PC-9 (cell line): ENCODE measurements around the gene SEPTIN6. TPM values are rescaled to one million over a fixed set of nuclear protein-coding genes. Genes with fewer than 3 reads are reported as not detected.

Experiments used
- BruUV-seq: library from RNA; stranded (reverse); fragments of 400-500 nt; replicated peaks from 2 replicates; lab custom pipeline; 2021; lab: Mats Ljungman, UMichigan
- CTCF ChIA-PET: fragments of 300-600 bp; sonication (Branson Sonifier 250); formaldehyde crosslinking; loops from one replicate; lab custom pipeline; 2022; ENCODE audit warnings: antibody characterized with exemption; lab: Charles Lee
- POLR2A ChIA-PET: fragments of 300-600 bp; sonication (Branson Sonifier 250); formaldehyde crosslinking; loops from one replicate; lab custom pipeline; 2022; ENCODE audit warnings: antibody characterized with exemption; ENCODE audit not compliant: unreplicated experiment; lab: Charles Lee
- DNase-seq, 2 experiments: peaks; one replicate each; pipeline versions ENCODE4 v3.0.0 to v3.0.0-alpha.2; 2015 to 2022; ENCODE audit warnings: mixed read lengths in 1 of 2
- H2AFZ ChIP-seq: fragments of 200-600 bp; sonication (generic); 2 replicates; pipeline ENCODE4 v1.8.1; 2017; ENCODE audit warnings: antibody characterized with exemption
- H3F3A ChIP-seq: fragments of 200-600 bp; sonication (generic); 2 replicates; pipeline ENCODE4 v1.8.1; 2017; ENCODE audit warnings: antibody characterized with exemption, mild to moderate bottlenecking, low read depth; ENCODE audit not compliant: insufficient read depth
- H3K27ac ChIP-seq: fragments of 200-600 bp; sonication (generic); 2 replicates; pipeline ENCODE4 v1.6.1; 2016; ENCODE audit warnings: mixed run types
- H3K27me3 ChIP-seq: fragments of 200-600 bp; sonication (generic); 2 replicates; pipeline ENCODE4 v1.6.1; 2016; ENCODE audit warnings: low read depth, mixed run types; ENCODE audit not compliant: insufficient read depth
- H3K36me3 ChIP-seq: fragments of 200-600 bp; sonication (generic); 2 replicates; pipeline ENCODE4 v1.6.1; 2016; ENCODE audit warnings: low read depth, mixed run types
- H3K4me1 ChIP-seq: fragments of 200-600 bp; sonication (generic); replicated peaks from 2 replicates; pipeline ENCODE4 v1.6.1; 2016; ENCODE audit warnings: mixed run types; ENCODE audit not compliant: insufficient read depth
- H3K4me2 ChIP-seq: fragments of 200-600 bp; sonication (generic); 2 replicates; pipeline ENCODE4 v1.6.1; 2017; ENCODE audit warnings: mixed run types
- H3K4me3 ChIP-seq: fragments of 200-600 bp; sonication (generic); 2 replicates; pipeline ENCODE4 v1.6.1; 2016; ENCODE audit warnings: mixed run types
- H3K79me2 ChIP-seq: fragments of 200-600 bp; sonication (generic); 2 replicates; pipeline ENCODE4 v1.6.1; 2017; ENCODE audit warnings: low read depth, mixed run types
- H3K9me2 ChIP-seq: fragments of 200-600 bp; sonication (generic); 2 replicates; pipeline ENCODE4 v1.8.1; 2017; ENCODE audit warnings: mild to moderate bottlenecking; ENCODE audit not compliant: insufficient read depth
- H3K9me3 ChIP-seq: fragments of 200-600 bp; sonication (generic); 2 replicates; pipeline ENCODE4 v1.8.1; 2016; ENCODE audit warnings: low read depth; ENCODE audit not compliant: insufficient read depth
- H4K20me1 ChIP-seq: fragments of 200-600 bp; sonication (generic); 2 replicates; pipeline ENCODE4 v1.8.1; 2017; ENCODE audit not compliant: insufficient read depth
- EZH2 ChIP-seq: fragments of 200-600 bp; sonication (generic); IDR thresholded peaks from 2 replicates; pipeline ENCODE4 v1.8.0; 2017; ENCODE audit warnings: antibody characterized with exemption, low read depth
- intact Hi-C: fragments of 100-400 bp; cut with micrococcal nuclease; formaldehyde crosslinking; loops from one replicate; pipeline ENCODE4 v1.10.0; 2022; ENCODE audit not compliant: unreplicated experiment
- total RNA-seq: library from RNA; stranded (reverse); gene quantifications from 2 replicates; pipeline ENCODE4 v1.2.3, GENCODE V29; 2021
- TF ChIP-seq, protein P1 (sequence below): fragments of 200-600 bp; sonication (generic); conservative IDR thresholded peaks from 2 replicates; pipeline ENCODE4 v1.6.1; 2017; ENCODE audit warnings: mixed run types, antibody characterized with exemption, mild to moderate bottlenecking, moderate library complexity

SEPTIN6 gene
- total RNA-seq, 1 experiment from 2014 or later: 43.7 TPM

GRCh38 chrX:119735467-119735866, 42.5 kb upstream of the SEPTIN6 start:
- Histone ChIP-seq H3K4me1 (no peaks in the 10 kb centered on the region), H3K9me3 (no peaks in the 10 kb centered on the region), H3K27me3 (no peaks in the 10 kb centered on the region), H4K20me1 (no peaks in the 10 kb centered on the region), H3K9me2 (no peaks in the 10 kb centered on the region), H3K36me3 (no peaks in the 10 kb centered on the region), H3K4me2 (no peak overlapping the region), H3K79me2 (no peaks in the 10 kb centered on the region), H3K27ac (no peak overlapping the region), H3F3A (no peaks in the 10 kb centered on the region), H3K4me3 (no peak overlapping the region), H2AFZ (no peak overlapping the region)
- no peak for DNase-seq
- intact Hi-C loops: no loop called here
- BruUV-seq: no TSS peak
- CTCF ChIA-PET: interaction anchor here (0.5 kb wide), 1 partner anchor 220 kb away, joined by 3 read pairs; no protein-coding TSS in a partner anchor
- POLR2A ChIA-PET: no interaction called here
- TF ChIP-seq, protein P1, sequence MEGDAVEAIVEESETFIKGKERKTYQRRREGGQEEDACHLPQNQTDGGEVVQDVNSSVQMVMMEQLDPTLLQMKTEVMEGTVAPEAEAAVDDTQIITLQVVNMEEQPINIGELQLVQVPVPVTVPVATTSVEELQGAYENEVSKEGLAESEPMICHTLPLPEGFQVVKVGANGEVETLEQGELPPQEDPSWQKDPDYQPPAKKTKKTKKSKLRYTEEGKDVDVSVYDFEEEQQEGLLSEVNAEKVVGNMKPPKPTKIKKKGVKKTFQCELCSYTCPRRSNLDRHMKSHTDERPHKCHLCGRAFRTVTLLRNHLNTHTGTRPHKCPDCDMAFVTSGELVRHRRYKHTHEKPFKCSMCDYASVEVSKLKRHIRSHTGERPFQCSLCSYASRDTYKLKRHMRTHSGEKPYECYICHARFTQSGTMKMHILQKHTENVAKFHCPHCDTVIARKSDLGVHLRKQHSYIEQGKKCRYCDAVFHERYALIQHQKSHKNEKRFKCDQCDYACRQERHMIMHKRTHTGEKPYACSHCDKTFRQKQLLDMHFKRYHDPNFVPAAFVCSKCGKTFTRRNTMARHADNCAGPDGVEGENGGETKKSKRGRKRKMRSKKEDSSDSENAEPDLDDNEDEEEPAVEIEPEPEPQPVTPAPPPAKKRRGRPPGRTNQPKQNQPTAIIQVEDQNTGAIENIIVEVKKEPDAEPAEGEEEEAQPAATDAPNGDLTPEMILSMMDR: no peak
- TF ChIP-seq EZH2: no peak

GRCh38 chrX:119734897-119735339, 42.0 kb upstream of the SEPTIN6 start:
- no peaks in the 10 kb centered on the region for H3K27me3 ChIP-seq
- no peaks in the 10 kb centered on the region for H3K9me2 ChIP-seq
- H3K9me3 ChIP-seq: no peaks in the 10 kb centered on the region
- intact Hi-C loops: no loop called here
- H2AFZ ChIP-seq: no peak overlapping the region
- H3K79me2 ChIP-seq: no peaks in the 10 kb centered on the region
- CTCF ChIA-PET: no interaction called here
- H4K20me1 ChIP-seq: no peaks in the 10 kb centered on the region
- DNase-seq: no peak
- H3K4me1 ChIP-seq: no peaks in the 10 kb centered on the region
- BruUV-seq: no TSS peak
- POLR2A ChIA-PET: no interaction called here
- H3K27ac ChIP-seq: no peak overlapping the region
- H3K4me3 ChIP-seq: no peak overlapping the region
- no peaks in the 10 kb centered on the region for H3F3A ChIP-seq
- no peak overlapping the region for H3K4me2 ChIP-seq
- H3K36me3 ChIP-seq: no peaks in the 10 kb centered on the region
- TF ChIP-seq, protein P1: no peak
- no peak for TF ChIP-seq EZH2

DNA sequence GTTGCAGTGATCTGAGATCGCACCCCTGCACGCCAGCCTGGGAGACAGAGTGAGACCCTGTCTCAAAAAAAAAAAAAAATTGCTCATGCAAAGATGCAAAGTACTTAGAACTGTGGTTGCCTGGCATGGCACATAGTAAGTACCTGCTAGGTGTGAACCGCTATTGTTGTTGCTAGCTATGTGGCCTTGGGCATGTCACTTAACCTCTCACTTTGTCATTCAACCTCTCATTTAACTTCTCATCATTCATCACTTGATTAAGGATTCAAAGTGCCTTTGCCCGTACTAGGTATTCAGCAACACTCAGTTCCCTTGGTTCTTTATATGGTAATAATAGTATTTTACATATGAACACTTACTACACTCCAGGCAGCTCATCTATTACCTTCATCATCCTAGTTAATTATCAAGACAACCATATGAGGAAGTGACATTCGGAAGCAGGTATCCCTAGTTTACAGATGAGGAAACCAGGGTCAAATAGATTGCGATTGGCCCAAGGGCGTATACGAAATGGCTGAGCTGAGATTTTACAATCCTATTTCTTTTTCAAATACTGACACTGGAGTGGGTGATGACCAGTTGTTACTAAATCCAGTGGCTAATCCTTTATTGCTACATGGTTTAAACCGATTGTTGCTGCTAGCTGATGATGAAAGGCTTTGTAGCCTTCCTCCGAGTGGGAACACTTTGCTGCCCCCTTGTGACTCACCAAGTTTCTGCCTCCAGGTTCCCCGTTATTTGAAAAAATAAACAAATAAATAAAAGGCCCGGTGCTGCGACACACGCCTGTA, 36.6 kb upstream of the SEPTIN6 start:
- no peaks in the 10 kb centered on the region for H4K20me1 ChIP-seq
- no peaks in the 10 kb centered on the region for H3K27me3 ChIP-seq
- intact Hi-C loops: loop anchor here (1.0 to 2.0 kb wide), 4 partner anchors 37 to 213 kb away; partner anchors contain the start of gene SEPTIN6
- no peaks in the 10 kb centered on the region for H3K9me3 ChIP-seq
- peak; percentile 57 to 63 for DNase-seq
- 0 out of 2 replicates have a peak, but pooled peaks cover 3% of the 10 kb centered on the region for H3F3A ChIP-seq
- no peaks in the 10 kb centered on the region for H3K36me3 ChIP-seq
- no TSS peak for BruUV-seq
- no peaks in the 10 kb centered on the region for H3K9me2 ChIP-seq
- CTCF ChIA-PET: interaction anchor here (0.5 to 2.5 kb wide), 7 partner anchors 16 to 251 kb away, joined by 3 to 26 read pairs (median 4); no protein-coding TSS in a partner anchor
- POLR2A ChIA-PET: interaction anchor here (0.6 kb wide), 1 partner anchor 122 kb away, joined by 4 read pairs; no protein-coding TSS in a partner anchor
- H2AFZ ChIP-seq: no peak overlapping the region
- H3K27ac ChIP-seq: no peak overlapping the region
- H3K4me2 ChIP-seq: no peak overlapping the region
- H3K4me3 ChIP-seq: no peak overlapping the region
- TF ChIP-seq EZH2: no peak
- TF ChIP-seq, protein P1: peak; percentile 78
- H3K4me1 ChIP-seq: no peaks in the 10 kb centered on the region
- no peaks in the 10 kb centered on the region for H3K79me2 ChIP-seq
